Lung (tissue), 12 donors: ENCODE results near the gene TOB2. TPM values are rescaled to one million over a fixed set of nuclear protein-coding genes. Genes with fewer than 3 reads are reported as not detected.
A peak's percentile ranks its signal among the peaks of the same experiment; 100 is the strongest.

Source experiments
- ATAC-seq: fragments of 200-7000 bp; cut with Tn5 transposase; one replicate; pipeline ENCODE4 v1.9.1; 2020; ENCODE audit warnings: moderate number of reproducible peaks; ENCODE audit not compliant: insufficient read depth, low FRiP score
- DNase-seq, 3 donors: peaks; one replicate each; pipeline ENCODE4 v3.0.0-alpha.2; 2013 to 2017
- H3K27ac ChIP-seq, 2 donors: one replicate each; pipeline ENCODE4 v1.5.1; 2013; ENCODE audit warnings: mild to moderate bottlenecking in 2 of 2, moderate library complexity in 2 of 2, control low read depth in 1 of 2, inconsistent platforms in 1 of 2, low read depth in 1 of 2, low read length in 1 of 2
- H3K27me3 ChIP-seq, 3 donors: one replicate each; pipeline ENCODE4 v1.5.1; 2013; ENCODE audit warnings: low read length in 2 of 3; ENCODE audit not compliant: control insufficient read depth in 3 of 3, insufficient read depth in 3 of 3
- H3K36me3 ChIP-seq, 4 donors: one replicate each; pipeline ENCODE4 v1.5.1; 2013; ENCODE audit warnings: low read length in 4 of 4, mild to moderate bottlenecking in 1 of 4, moderate library complexity in 1 of 4; ENCODE audit not compliant: control insufficient read depth in 4 of 4, insufficient read depth in 4 of 4
- H3K4me1 ChIP-seq, 5 donors: one replicate each; pipeline ENCODE4 v1.5.1; 2013; ENCODE audit warnings: low read length in 5 of 5, mild to moderate bottlenecking in 2 of 5, moderate library complexity in 1 of 5; ENCODE audit not compliant: control insufficient read depth in 5 of 5, insufficient read depth in 5 of 5
- H3K4me3 ChIP-seq: one replicate; pipeline ENCODE4 v1.5.1; 2013; ENCODE audit warnings: mild to moderate bottlenecking, control low read depth, moderate library complexity
- H3K9ac ChIP-seq, 2 donors: one replicate each; pipeline ENCODE4 v1.5.1; 2013; ENCODE audit warnings: low read length in 2 of 2, control low read depth in 1 of 2; ENCODE audit not compliant: insufficient read depth in 1 of 2
- H3K9me3 ChIP-seq, 4 donors: one replicate each; pipeline ENCODE4 v1.5.1; 2013; ENCODE audit warnings: low read length in 3 of 4, mild to moderate bottlenecking in 1 of 4, moderate library complexity in 1 of 4; ENCODE audit not compliant: control insufficient read depth in 4 of 4, insufficient read depth in 3 of 4
- CTCF ChIP-seq: IDR thresholded peaks from 2 replicates; pipeline ENCODE4 v1.5.1; 2012; ENCODE audit warnings: mild to moderate bottlenecking; ENCODE audit errors: control extremely low read depth, extremely low read depth
- WGBS, 2 donors: extraction: QIAGEN DNeasy Blood & Tissue Kit; methylation state at CpG; one replicate each; pipeline ENCODE4 v1.1.7; 2013; 5-methylcytosine and 5-hydroxymethylcytosine counted together
- polyA plus RNA-seq, 2 donors: library from polyadenylated mRNA; stranded (reverse); fragments of 200-250 nt; gene quantifications; one replicate each; pipeline ENCODE4 v1.2.1, GENCODE V29; 2013
- total RNA-seq, 2 donors: library from RNA; depleted of rRNA in 1 of 2; stranded (reverse); fragments of >200 nt in 1 of 2; gene quantifications; one replicate each; pipeline ENCODE4 v1.2.1, GENCODE V29; 2014 to 2021
- donor health status: control.
- donor health status: control.
- donor health status: Bipolar disorder and iron deficiency.
- donor health status: healthy.
- donor health status: DM: yes; HTN: yes; CAD: no.

Gene TOB2
- total and polyA plus RNA-seq, 4 donors = 15.4 to 46.7 (median 23.5) TPM

GRCh38 chr22:41411021-41411851 is 35.4 kb downstream of the TOB2 start:
- no peak overlapping the region for H3K9ac ChIP-seq
- H3K27ac ChIP-seq = peak overlapping the region; percentile 85 to 96
- H3K9me3 ChIP-seq = no peaks in the 10 kb centered on the region
- WGBS, 2 donors = 82 to 86% methylated on average over 11 of the region's 11 CpGs
- ATAC-seq (no peak), DNase-seq (no peak)
- peaks cover 0 to 30% (median 7%) of the 10 kb centered on the region in 5 donors for H3K4me1 ChIP-seq
- no peak overlapping the region for H3K4me3 ChIP-seq
- H3K36me3 ChIP-seq = no peaks in the 10 kb centered on the region
- no peak for TF ChIP-seq CTCF
- H3K27me3 ChIP-seq = no peaks in the 10 kb centered on the region

DNA sequence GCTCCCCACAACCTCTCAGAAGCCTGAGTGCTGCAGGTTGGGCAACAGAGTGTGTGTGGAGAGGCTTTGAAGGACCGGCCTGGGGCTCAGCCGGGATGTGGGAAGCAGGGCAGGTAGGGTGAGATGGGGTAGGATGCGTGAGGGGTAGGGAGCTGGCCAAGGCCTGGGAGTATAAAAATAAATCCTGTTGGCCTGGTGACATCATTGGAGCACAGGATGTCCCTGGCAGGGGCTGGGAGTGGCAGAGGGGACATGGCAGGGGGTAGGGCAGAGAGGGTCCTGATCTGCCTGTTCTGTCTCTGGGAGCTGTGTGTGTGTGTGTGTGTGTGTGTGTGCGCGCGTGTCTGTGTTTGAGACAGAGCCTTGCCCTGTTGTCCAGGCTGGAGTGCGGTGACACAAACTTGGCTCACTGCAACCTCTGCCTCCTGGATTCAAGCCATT is 36.3 kb downstream of the TOB2 start:
- 47 to 70% methylated on average over 7 of the region's 7 CpGs for WGBS, 2 donors
- Histone ChIP-seq H3K9me3 (no peaks in the 10 kb centered on the region), H3K9ac (no peak overlapping the region), H3K36me3 (no peaks in the 10 kb centered on the region), H3K27ac (peak overlapping the region; percentile 85 to 96), H3K27me3 (no peaks in the 10 kb centered on the region), H3K4me1 (peaks cover 0 to 25% (median 7%) of the 10 kb centered on the region in 5 donors), H3K4me3 (no peak overlapping the region)
- ATAC-seq (no peak), DNase-seq (no peak)
- no peak for TF ChIP-seq CTCF

GRCh38 chr22:41408665-41409064 is 37.9 kb downstream of the TOB2 start:
- Histone ChIP-seq H3K36me3 (no peaks in the 10 kb centered on the region), H3K9me3 (no peaks in the 10 kb centered on the region), H3K4me3 (no peak overlapping the region), H3K4me1 (peaks cover 0 to 20% (median 7%) of the 10 kb centered on the region in 5 donors), H3K27me3 (no peaks in the 10 kb centered on the region), H3K9ac (no peak overlapping the region), H3K27ac (peak overlapping the region in 1 of 2 donors; percentile 82)
- WGBS, 2 donors = 79 to 90% methylated on average over 8 of the region's 8 CpGs
- ATAC-seq (no peak), DNase-seq (no peak)
- TF ChIP-seq CTCF = no peak
